HL-60 (cell line): ENCODE results near the gene GADD45B.

ENCODE experiments used
- CTCF ChIP-seq: IDR thresholded peaks from one replicate; pipeline ENCODE4 v1.5.1; 2011; ENCODE audit warnings: low read length, control low read depth, inconsistent platforms; ENCODE audit not compliant: insufficient read depth
- POLR2AphosphoS5 ChIP-seq: IDR thresholded peaks from 2 replicates; pipeline ENCODE4 v1.6.1; 2012; ENCODE audit warnings: low read depth
- REST ChIP-seq: IDR thresholded peaks from 2 replicates; pipeline ENCODE4 v1.6.1; 2012; ENCODE audit warnings: low read depth; ENCODE audit not compliant: insufficient replicate concordance

- TF ChIP-seq REST (no peak), POLR2AphosphoS5 (no peak), CTCF (no peak)
Measured at GRCh38 chr19:2500156-2500555, 24.2 kb downstream of the GADD45B start.
